Nephron progenitor cell (in vitro differentiated cells): ENCODE data around the gene PCMT1.
A peak's percentile ranks its signal among the peaks of the same experiment; 100 is the strongest.
"Not testable (repeated sequence)": the region's sequence is repeated elsewhere in the genome, so short reads cannot be mapped to it uniquely, and the experiment has no call there.

Experiments used
- DNase-seq: peaks from one replicate; pipeline ENCODE4 v3.0.0; 2021
- H3K27ac Mint-ChIP-seq: 2 replicates; pipeline ENCODE4 v1.8.0; 2021; ENCODE audit warnings: mild to moderate bottlenecking, moderate library complexity, mixed read lengths
- H3K27me3 Mint-ChIP-seq: 2 replicates; pipeline ENCODE4 v1.8.0; 2021; ENCODE audit warnings: mild to moderate bottlenecking, low read depth, mixed read lengths; ENCODE audit not compliant: poor library complexity
- H3K36me3 Mint-ChIP-seq: 2 replicates; pipeline ENCODE4 v1.8.0; 2021; ENCODE audit warnings: low read depth, mixed read lengths
- H3K4me1 Mint-ChIP-seq: 2 replicates; pipeline ENCODE4 v1.8.0; 2021; ENCODE audit warnings: mixed read lengths
- H3K4me3 Mint-ChIP-seq: 2 replicates; pipeline ENCODE4 v1.8.0; 2021; ENCODE audit warnings: mild to moderate bottlenecking, moderate library complexity, mixed read lengths
- H3K9me3 Mint-ChIP-seq: 2 replicates; pipeline ENCODE4 v1.8.0; 2021; ENCODE audit warnings: mild to moderate bottlenecking, moderate library complexity, mixed read lengths
- CTCF ChIP-seq: fragments of 200-600 bp; sonication (generic); IDR thresholded peaks from 2 replicates; pipeline ENCODE4 v1.5.0; 2021; ENCODE audit warnings: antibody characterized with exemption

PCMT1 gene

GRCh38 chr6:149746147-149746946, 3.2 kb upstream of the PCMT1 start, which contains the start of gene NUP43:
Gene NUP43 (minus strand): TSS chr6:149746529. CDS start chr6:149746495, 34 bp downstream.
- peak; percentile 82 for DNase-seq
- H3K27ac Mint-ChIP-seq, result peak within 1 kb of the TSS; percentile 57
- peak; percentile 48 for TF ChIP-seq CTCF
- peaks cover 18% of the 10 kb centered on the region for H3K36me3 Mint-ChIP-seq
- H3K9me3 Mint-ChIP-seq, result no peaks in the 10 kb centered on the region
- peaks cover 27% of the 10 kb centered on the region for H3K4me1 Mint-ChIP-seq
- peaks cover 3% of the 10 kb centered on the region for H3K27me3 Mint-ChIP-seq
- H3K4me3 Mint-ChIP-seq, result peak within 1 kb of the TSS; percentile 99

- not testable (repeated sequence) for H3K27ac Mint-ChIP-seq, H3K27me3 Mint-ChIP-seq, H3K9me3 Mint-ChIP-seq, DNase-seq, H3K36me3 Mint-ChIP-seq
- Mint-ChIP-seq H3K4me1 (peaks cover 27% of the 10 kb centered on the region), H3K4me3 (peak overlapping the region; percentile 91)
These were observed 403 bp upstream of the PCMT1 start for GRCh38 chr6:149749082-149749593.

- H3K27ac Mint-ChIP-seq, result peak overlapping the region; percentile 85
- H3K4me1 Mint-ChIP-seq, result peaks cover 26% of the 10 kb centered on the region
- peak; percentile 70 for DNase-seq
- TF ChIP-seq CTCF, result no peak
- peaks cover 3% of the 10 kb centered on the region for H3K27me3 Mint-ChIP-seq
- H3K36me3 Mint-ChIP-seq, result no peaks in the 10 kb centered on the region
- H3K4me3 Mint-ChIP-seq, result peak overlapping the region; percentile 91
- H3K9me3 Mint-ChIP-seq, result no peaks in the 10 kb centered on the region
These were observed 632 bp downstream of the PCMT1 start for GRCh38 chr6:149750136-149750609.

GRCh38 chr6:149751239-149751638, 1.7 kb downstream of the PCMT1 start:
- H3K27me3 Mint-ChIP-seq, result peaks cover 2% of the 10 kb centered on the region
- H3K4me1 Mint-ChIP-seq, result peaks cover 25% of the 10 kb centered on the region
- no peaks in the 10 kb centered on the region for H3K9me3 Mint-ChIP-seq
- H3K4me3 Mint-ChIP-seq, result no peak overlapping the region
- H3K36me3 Mint-ChIP-seq, result no peaks in the 10 kb centered on the region
- no peak for TF ChIP-seq CTCF
- DNase-seq, result no peak
- no peak overlapping the region for H3K27ac Mint-ChIP-seq

- H3K36me3 Mint-ChIP-seq, H3K9me3 Mint-ChIP-seq, H3K27ac Mint-ChIP-seq, H3K27me3 Mint-ChIP-seq, DNase-seq, H3K4me3 Mint-ChIP-seq: not testable (repeated sequence)
- peaks cover 19% of the 10 kb centered on the region for H3K4me1 Mint-ChIP-seq
These were observed 2.4 kb downstream of the PCMT1 start for GRCh38 chr6:149751920-149752319.

GRCh38 chr6:149752600-149753373, 3.2 kb downstream of the PCMT1 start:
- H3K9me3 Mint-ChIP-seq, result no peaks in the 10 kb centered on the region
- no peak overlapping the region for H3K27ac Mint-ChIP-seq
- TF ChIP-seq CTCF, result no peak
- H3K4me1 Mint-ChIP-seq, result peaks cover 14% of the 10 kb centered on the region
- DNase-seq, result no peak
- no peak overlapping the region for H3K4me3 Mint-ChIP-seq
- H3K36me3 Mint-ChIP-seq, result no peaks in the 10 kb centered on the region
- no peaks in the 10 kb centered on the region for H3K27me3 Mint-ChIP-seq

GRCh38 chr6:149753374-149753637, 3.8 kb downstream of the PCMT1 start:
- H3K9me3 Mint-ChIP-seq, H3K27me3 Mint-ChIP-seq, H3K36me3 Mint-ChIP-seq, H3K4me3 Mint-ChIP-seq, H3K27ac Mint-ChIP-seq, DNase-seq: not testable (repeated sequence)
- peaks cover 14% of the 10 kb centered on the region for H3K4me1 Mint-ChIP-seq
